HCT116 (cell line): ENCODE data around the gene PLAAT2. TPM values are rescaled to one million over a fixed set of nuclear protein-coding genes. Genes with fewer than 3 reads are reported as not detected.

ENCODE experiments used
- ATAC-seq: fragments of 200-7000 bp; cut with Tn5 transposase; 2 replicates; pipeline ENCODE4 v1.9.1; 2020; ENCODE audit warnings: mild to moderate bottlenecking, moderate library complexity
- BruUV-seq: library from RNA; stranded (reverse); fragments of 400-500 nt; replicated peaks from 2 replicates; lab custom pipeline; 2021; lab: Mats Ljungman, UMichigan
- CTCF ChIA-PET: fragments of 300-600 bp; sonication (Branson Sonifier 250); formaldehyde crosslinking; loops from one replicate; lab custom pipeline; 2021; ENCODE audit warnings: antibody characterized with exemption; lab: Charles Lee
- POLR2A ChIA-PET: fragments of 300-600, 350-600 bp; sonication (Branson Sonifier 250); formaldehyde crosslinking; loops from one replicate; lab custom pipeline; 2021; ENCODE audit warnings: antibody characterized with exemption; lab: Charles Lee
- RAD21 ChIA-PET, 2 experiments: fragments of 300-600 bp; sonication (Branson Sonifier 250); formaldehyde crosslinking; loops; one replicate each; lab custom pipeline; 2023; ENCODE audit warnings: low total read pairs in 2 of 2; ENCODE audit not compliant: uncharacterized antibody in 2 of 2, unreplicated experiment in 2 of 2, low non-redundant PET in 1 of 2; lab: Charles Lee
- DNase-seq: peaks from one replicate; pipeline ENCODE4 v3.0.0-alpha.2; 2010; ENCODE audit warnings: low read depth, low spot score
- H2AFZ ChIP-seq: fragments of 200-600 bp; shearing (Covaris generic), sonication (generic); 2 replicates; pipeline ENCODE4 v1.6.1; 2017; ENCODE audit warnings: low read depth, mixed run types, mixed read lengths, antibody characterized with exemption, low read length; ENCODE audit not compliant: poor library complexity, severe bottlenecking
- H3K27ac ChIP-seq: 2 replicates; pipeline ENCODE4 v1.5.1; 2012; ENCODE audit warnings: low read depth, low read length
- H3K27me3 ChIP-seq: fragments of 200-600 bp; sonication (generic); 2 replicates; pipeline ENCODE4 v1.6.1; 2016; ENCODE audit warnings: mixed run types, low read length, mixed read lengths; ENCODE audit not compliant: insufficient read depth
- H3K36me3 ChIP-seq, 2 experiments: fragments of 200-500 bp in 1 of 2; fragments of 200-600 bp in 1 of 2; sonication (Bioruptor generic) in 1 of 2; sonication (generic) in 1 of 2; 2 replicates each; pipeline versions ENCODE4 v1.5.1 to v1.6.1; 2014 to 2016; ENCODE audit warnings: low read length in 2 of 2, inconsistent platforms in 1 of 2, mixed read lengths in 1 of 2, mixed run types in 1 of 2; ENCODE audit not compliant: insufficient read depth in 2 of 2, control insufficient read depth in 1 of 2
- H3K4me1 ChIP-seq, 2 experiments: fragments of 200-600 bp in 1 of 2; sonication (generic) in 1 of 2; 2 replicates each; pipeline versions ENCODE4 v1.5.1 to v1.6.1; 2012 to 2017; ENCODE audit warnings: low read length in 2 of 2, inconsistent platforms in 1 of 2, mild to moderate bottlenecking in 1 of 2, mixed read lengths in 1 of 2, mixed run types in 1 of 2, moderate library complexity in 1 of 2; ENCODE audit not compliant: insufficient read depth in 2 of 2, control insufficient read depth in 1 of 2
- H3K4me2 ChIP-seq: fragments of 200-600 bp; sonication (generic); 2 replicates; pipeline ENCODE4 v1.6.1; 2017; ENCODE audit warnings: mixed run types, low read length, mixed read lengths
- H3K4me3 ChIP-seq, 2 experiments: fragments of 200-600 bp in 1 of 2; sonication (generic) in 1 of 2; replicated peaks in 1 of 2; 2 replicates each; pipeline ENCODE4 v1.5.1; 2011 to 2016; ENCODE audit warnings: low read length in 2 of 2, control low read depth in 1 of 2, low read depth in 1 of 2, mild to moderate bottlenecking in 1 of 2, mixed read lengths in 1 of 2, mixed run types in 1 of 2
- H3K79me2 ChIP-seq: fragments of 200-600 bp; sonication (generic); 2 replicates; pipeline ENCODE4 v1.6.1; 2017; ENCODE audit warnings: mild to moderate bottlenecking, mixed run types, low read length, moderate library complexity, mixed read lengths; ENCODE audit not compliant: insufficient read depth
- H3K9ac ChIP-seq: fragments of 200-600 bp; sonication (generic); 2 replicates; pipeline ENCODE4 v1.6.1; 2016; ENCODE audit warnings: low read length, mixed read lengths
- H3K9me2 ChIP-seq: fragments of 200-600 bp; sonication (generic), shearing (Covaris generic); 2 replicates; pipeline ENCODE4 v1.6.1; 2017; ENCODE audit warnings: mixed run types, mild to moderate bottlenecking, moderate library complexity; ENCODE audit not compliant: insufficient read depth
- H3K9me3 ChIP-seq, 2 experiments: fragments of 200-500 bp in 1 of 2; fragments of 200-600 bp in 1 of 2; sonication (Bioruptor generic) in 1 of 2; sonication (generic) in 1 of 2; 2 replicates each; pipeline ENCODE4 v1.6.1; 2014 to 2017; ENCODE audit warnings: low read length in 2 of 2, mixed read lengths in 2 of 2, inconsistent platforms in 1 of 2, low read depth in 1 of 2, mild to moderate bottlenecking in 1 of 2, mixed run types in 1 of 2, moderate library complexity in 1 of 2; ENCODE audit not compliant: control insufficient read depth in 1 of 2, insufficient read depth in 1 of 2
- H4K20me1 ChIP-seq: fragments of 200-600 bp; sonication (generic), shearing (Covaris generic); 2 replicates; pipeline ENCODE4 v1.6.1; 2017; ENCODE audit warnings: mixed run types, mild to moderate bottlenecking, moderate library complexity; ENCODE audit not compliant: insufficient read depth
- CBX3 ChIP-seq: IDR thresholded peaks from 2 replicates; pipeline ENCODE4 v1.6.1; 2012; ENCODE audit warnings: low read depth
- CEBPB ChIP-seq: IDR thresholded peaks from 2 replicates; pipeline ENCODE4 v1.6.1; 2012; ENCODE audit warnings: low read depth
- EGR1 ChIP-seq: IDR thresholded peaks from 2 replicates; pipeline ENCODE4 v1.6.1; 2012; ENCODE audit warnings: low read depth
- EZH2 ChIP-seq: fragments of 200-600 bp; sonication (generic); IDR thresholded peaks from 2 replicates; pipeline ENCODE4 v1.6.1; 2017; ENCODE audit warnings: antibody characterized with exemption, mixed run types
- POLR2AphosphoS5 ChIP-seq: IDR thresholded peaks from 2 replicates; pipeline ENCODE4 v1.6.1; 2011; ENCODE audit warnings: mild to moderate bottlenecking, low read depth, low read length, moderate library complexity
- SIN3A ChIP-seq: IDR thresholded peaks from 2 replicates; pipeline ENCODE4 v1.6.1; 2012; ENCODE audit warnings: low read depth
- SP1 ChIP-seq: IDR thresholded peaks from 2 replicates; pipeline ENCODE4 v1.6.1; 2012; ENCODE audit warnings: low read depth
- TCF7L2 ChIP-seq: IDR thresholded peaks from 2 replicates; pipeline ENCODE4 v1.7.0; 2011; ENCODE audit warnings: borderline replicate concordance, inconsistent platforms; ENCODE audit not compliant: insufficient read depth, insufficient read length; ENCODE audit errors: extremely low read depth
- intact Hi-C: fragments of 100-400 bp; cut with micrococcal nuclease; formaldehyde crosslinking; loops from 2 replicates; pipeline ENCODE4 v1.10.0; 2022
- total RNA-seq: library from RNA; stranded (reverse); gene quantifications from one replicate; pipeline ENCODE4 v1.2.1, GENCODE V29; 2021; ENCODE audit not compliant: unreplicated experiment
- TF ChIP-seq, protein P1 (sequence below): IDR thresholded peaks from 2 replicates; pipeline ENCODE4 v1.6.1; 2011; ENCODE audit warnings: mild to moderate bottlenecking, low read length, moderate library complexity; ENCODE audit not compliant: insufficient replicate concordance; ENCODE audit errors: extremely low read depth

PLAAT2 gene
- total RNA-seq, 1 experiment from 2014 or later: not detected

DNA sequence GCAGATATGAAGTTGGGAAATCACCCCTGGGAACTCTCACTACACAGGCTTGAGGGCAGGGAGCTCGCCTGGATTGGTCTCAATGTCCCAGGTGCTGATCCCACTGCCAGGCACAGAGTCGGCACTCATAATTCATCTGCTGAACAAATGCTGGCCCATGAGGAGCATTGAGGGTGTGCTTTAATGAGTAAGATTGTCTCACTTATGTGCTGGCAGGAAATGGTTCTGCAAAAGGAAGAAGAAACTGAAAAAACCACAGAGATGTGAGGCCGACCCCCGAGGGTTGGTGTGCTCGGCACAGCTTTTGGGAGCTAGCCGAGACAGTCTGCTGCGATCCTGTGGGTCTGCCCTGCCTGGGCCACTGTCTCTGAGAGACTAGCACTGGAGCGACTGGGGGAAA lies 9.4 kb downstream of the PLAAT2 start:
- ATAC-seq (no peak), DNase-seq (no peak)
- no peaks in the 10 kb centered on the region for H3K79me2 ChIP-seq
- no peak overlapping the region for H3K4me2 ChIP-seq
- H3K9me3 ChIP-seq: no peaks in the 10 kb centered on the region
- H3K4me3 ChIP-seq: no peak overlapping the region
- intact Hi-C loops: no loop called here
- no TSS peak for BruUV-seq
- H3K36me3 ChIP-seq: no peaks in the 10 kb centered on the region
- no peaks in the 10 kb centered on the region for H3K4me1 ChIP-seq
- no peaks in the 10 kb centered on the region for H3K27me3 ChIP-seq
- H3K27ac ChIP-seq: no peak overlapping the region
- H2AFZ ChIP-seq: no peak overlapping the region
- CTCF ChIA-PET: no interaction called here
- H4K20me1 ChIP-seq: no peaks in the 10 kb centered on the region
- no peak for TF ChIP-seq TCF7L2
- H3K9ac ChIP-seq: no peak overlapping the region
- H3K9me2 ChIP-seq: no peaks in the 10 kb centered on the region
- RAD21 ChIA-PET: interaction anchor here in 1 of 2 experiments (0.5 kb wide), 1 partner anchor 13 kb away, joined by 6 read pairs; no protein-coding TSS in a partner anchor
- POLR2A ChIA-PET: no interaction called here

DNA sequence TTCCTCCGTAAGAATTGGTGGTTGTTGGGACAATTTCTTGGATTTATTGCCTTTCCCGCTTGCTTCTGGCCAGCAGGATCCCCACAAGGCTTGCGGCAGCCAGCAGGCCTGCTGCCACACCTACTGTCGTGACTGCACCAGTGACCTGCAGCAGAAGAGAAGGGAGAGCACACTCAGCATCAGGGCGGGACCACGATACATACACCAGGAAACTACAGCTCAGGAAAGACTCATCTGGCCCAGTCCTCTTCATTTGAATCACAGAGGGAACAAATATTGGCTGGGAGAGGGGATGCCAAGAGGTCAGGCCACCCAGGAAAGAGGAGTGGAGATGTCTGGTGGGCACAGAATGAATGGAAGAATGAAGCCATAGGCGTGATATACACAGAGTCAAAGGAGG lies 10.3 kb downstream of the PLAAT2 start:
- no peaks in the 10 kb centered on the region for H3K27me3 ChIP-seq
- H3K79me2 ChIP-seq: no peaks in the 10 kb centered on the region
- H3K9ac ChIP-seq: no peak overlapping the region
- no peak overlapping the region for H3K4me2 ChIP-seq
- no peaks in the 10 kb centered on the region for H3K9me3 ChIP-seq
- ChIA-PET RAD21 (no interaction called here), CTCF (no interaction called here), POLR2A (interaction anchor here (0.6 kb wide), 1 partner anchor 364 kb away, joined by 3 read pairs; the partner anchor contains the start of gene RCOR2)
- no peaks in the 10 kb centered on the region for H3K36me3 ChIP-seq
- no peak overlapping the region for H3K27ac ChIP-seq
- no peak overlapping the region for H2AFZ ChIP-seq
- intact Hi-C loops: no loop called here
- no peaks in the 10 kb centered on the region for H3K4me1 ChIP-seq
- ATAC-seq: no peak
- no peak for DNase-seq
- TF ChIP-seq CBX3: no peak
- no peak for TF ChIP-seq CEBPB
- TF ChIP-seq, protein P1, sequence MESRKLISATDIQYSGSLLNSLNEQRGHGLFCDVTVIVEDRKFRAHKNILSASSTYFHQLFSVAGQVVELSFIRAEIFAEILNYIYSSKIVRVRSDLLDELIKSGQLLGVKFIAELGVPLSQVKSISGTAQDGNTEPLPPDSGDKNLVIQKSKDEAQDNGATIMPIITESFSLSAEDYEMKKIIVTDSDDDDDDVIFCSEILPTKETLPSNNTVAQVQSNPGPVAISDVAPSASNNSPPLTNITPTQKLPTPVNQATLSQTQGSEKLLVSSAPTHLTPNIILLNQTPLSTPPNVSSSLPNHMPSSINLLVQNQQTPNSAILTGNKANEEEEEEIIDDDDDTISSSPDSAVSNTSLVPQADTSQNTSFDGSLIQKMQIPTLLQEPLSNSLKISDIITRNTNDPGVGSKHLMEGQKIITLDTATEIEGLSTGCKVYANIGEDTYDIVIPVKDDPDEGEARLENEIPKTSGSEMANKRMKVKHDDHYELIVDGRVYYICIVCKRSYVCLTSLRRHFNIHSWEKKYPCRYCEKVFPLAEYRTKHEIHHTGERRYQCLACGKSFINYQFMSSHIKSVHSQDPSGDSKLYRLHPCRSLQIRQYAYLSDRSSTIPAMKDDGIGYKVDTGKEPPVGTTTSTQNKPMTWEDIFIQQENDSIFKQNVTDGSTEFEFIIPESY: no peak
- no peak for TF ChIP-seq SIN3A
- TF ChIP-seq POLR2AphosphoS5: no peak
- no peak for TF ChIP-seq SP1
- TF ChIP-seq EZH2: no peak
- TF ChIP-seq EGR1: no peak
- H3K4me3 ChIP-seq: no peak overlapping the region
- no peaks in the 10 kb centered on the region for H4K20me1 ChIP-seq
- BruUV-seq: no TSS peak
- no peaks in the 10 kb centered on the region for H3K9me2 ChIP-seq
